ENCODE results near the gene ST6GALNAC3.

DNA sequence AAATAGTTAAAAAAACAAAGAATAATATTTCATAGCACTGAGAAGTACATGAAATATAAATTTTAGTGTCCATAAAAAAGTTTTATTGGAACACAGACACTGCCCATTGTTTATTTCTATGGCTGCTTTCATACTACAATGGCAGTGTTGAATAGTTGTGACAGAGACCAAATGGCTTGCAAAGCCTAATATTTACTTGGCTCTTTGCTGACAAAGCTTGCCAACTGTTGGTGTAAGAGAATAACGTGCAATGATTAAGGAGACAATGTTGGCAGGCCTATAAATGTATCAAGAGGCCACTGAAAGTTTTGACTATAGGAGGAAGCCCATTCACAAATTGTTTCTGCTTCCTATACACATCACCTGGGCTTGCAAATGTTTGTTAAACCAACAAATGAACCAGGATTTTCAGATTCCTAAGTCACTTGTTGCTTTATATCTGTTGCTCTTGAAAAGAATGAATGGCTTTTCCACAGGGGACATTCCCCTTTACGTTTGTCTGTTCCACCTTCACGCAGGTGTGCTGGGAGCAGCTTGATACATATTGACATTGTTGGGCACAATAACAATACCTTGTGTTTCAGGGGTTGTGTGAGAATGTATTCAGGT lies 5.5 kb upstream of the ST6GALNAC3 start:
- TF ChIP-seq POLR2A (IDR thresholded peaks at IDR 0.05): no peak
- TF ChIP-seq, protein P1, sequence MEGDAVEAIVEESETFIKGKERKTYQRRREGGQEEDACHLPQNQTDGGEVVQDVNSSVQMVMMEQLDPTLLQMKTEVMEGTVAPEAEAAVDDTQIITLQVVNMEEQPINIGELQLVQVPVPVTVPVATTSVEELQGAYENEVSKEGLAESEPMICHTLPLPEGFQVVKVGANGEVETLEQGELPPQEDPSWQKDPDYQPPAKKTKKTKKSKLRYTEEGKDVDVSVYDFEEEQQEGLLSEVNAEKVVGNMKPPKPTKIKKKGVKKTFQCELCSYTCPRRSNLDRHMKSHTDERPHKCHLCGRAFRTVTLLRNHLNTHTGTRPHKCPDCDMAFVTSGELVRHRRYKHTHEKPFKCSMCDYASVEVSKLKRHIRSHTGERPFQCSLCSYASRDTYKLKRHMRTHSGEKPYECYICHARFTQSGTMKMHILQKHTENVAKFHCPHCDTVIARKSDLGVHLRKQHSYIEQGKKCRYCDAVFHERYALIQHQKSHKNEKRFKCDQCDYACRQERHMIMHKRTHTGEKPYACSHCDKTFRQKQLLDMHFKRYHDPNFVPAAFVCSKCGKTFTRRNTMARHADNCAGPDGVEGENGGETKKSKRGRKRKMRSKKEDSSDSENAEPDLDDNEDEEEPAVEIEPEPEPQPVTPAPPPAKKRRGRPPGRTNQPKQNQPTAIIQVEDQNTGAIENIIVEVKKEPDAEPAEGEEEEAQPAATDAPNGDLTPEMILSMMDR (IDR thresholded peaks at IDR 0.05): no peak

Measured in heart left ventricle (tissue), 13 donors.